Measurements from ENCODE around the gene MBNL1. TPM values are rescaled to one million over a fixed set of nuclear protein-coding genes. Genes with fewer than 3 reads are reported as not detected.
"Not testable (repeated sequence)": the region's sequence is repeated elsewhere in the genome, so short reads cannot be mapped to it uniquely, and the experiment has no call there.

MBNL1 gene
- total RNA-seq, 2 experiments from 2014 or later = 163 to 174 TPM

DNA sequence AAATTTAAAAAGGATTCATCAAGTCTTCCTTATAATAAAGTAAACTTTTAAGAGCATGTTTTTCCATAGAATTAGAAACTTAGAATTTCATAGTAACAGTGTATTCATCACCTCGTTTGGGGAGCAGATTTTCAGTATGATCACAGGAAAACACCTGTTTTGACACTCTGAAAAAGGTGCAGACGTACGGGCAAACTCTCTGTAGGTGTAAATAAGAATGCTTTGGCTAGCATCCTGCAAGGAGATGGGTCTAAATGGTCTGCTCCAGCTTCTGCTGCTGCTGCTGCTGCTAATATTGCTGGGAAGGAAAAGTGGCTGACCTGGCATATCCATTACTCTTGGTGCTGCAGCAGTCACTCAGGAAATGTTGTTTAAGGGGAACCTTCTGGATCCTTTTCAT lies 66.0 kb downstream of the MBNL1 start:
- no peaks in the 10 kb centered on the region for H3K9me3 ChIP-seq (ENCODE audit: low read length)
- intact Hi-C loops (cut with micrococcal nuclease; ENCODE audit: unreplicated experiment) = no loop called here
- POLR2A ChIA-PET = no interaction called here
- no TSS peak for BruUV-seq (replicated peaks)
- H3K4me1 ChIP-seq (ENCODE audit: insufficient read depth, low read length, poor library complexity, severe bottlenecking) = peaks cover 12% of the 10 kb centered on the region
- CTCF ChIA-PET (ENCODE audit: unreplicated experiment) = no interaction called here
- no peak overlapping the region for H2AFZ ChIP-seq (ENCODE audit: low read length)
- H3K27ac ChIP-seq (ENCODE audit: low read depth, low read length, poor library complexity, severe bottlenecking) = no peak overlapping the region
- DNase-seq (ENCODE audit: low spot score) = no peak
- H3K36me3 ChIP-seq (ENCODE audit: insufficient read depth, low read length) = peaks cover 64% of the 10 kb centered on the region
- H3K4me2 ChIP-seq (ENCODE audit: low read length) = no peak overlapping the region
- peaks cover 18% of the 10 kb centered on the region for H4K20me1 ChIP-seq (ENCODE audit: insufficient read depth, low read length)
- TF ChIP-seq EZH2phosphoT487 (IDR thresholded peaks at IDR 0.05; ENCODE audit: borderline replicate concordance, low read depth, low read length) = no peak
- TF ChIP-seq, protein P1, sequence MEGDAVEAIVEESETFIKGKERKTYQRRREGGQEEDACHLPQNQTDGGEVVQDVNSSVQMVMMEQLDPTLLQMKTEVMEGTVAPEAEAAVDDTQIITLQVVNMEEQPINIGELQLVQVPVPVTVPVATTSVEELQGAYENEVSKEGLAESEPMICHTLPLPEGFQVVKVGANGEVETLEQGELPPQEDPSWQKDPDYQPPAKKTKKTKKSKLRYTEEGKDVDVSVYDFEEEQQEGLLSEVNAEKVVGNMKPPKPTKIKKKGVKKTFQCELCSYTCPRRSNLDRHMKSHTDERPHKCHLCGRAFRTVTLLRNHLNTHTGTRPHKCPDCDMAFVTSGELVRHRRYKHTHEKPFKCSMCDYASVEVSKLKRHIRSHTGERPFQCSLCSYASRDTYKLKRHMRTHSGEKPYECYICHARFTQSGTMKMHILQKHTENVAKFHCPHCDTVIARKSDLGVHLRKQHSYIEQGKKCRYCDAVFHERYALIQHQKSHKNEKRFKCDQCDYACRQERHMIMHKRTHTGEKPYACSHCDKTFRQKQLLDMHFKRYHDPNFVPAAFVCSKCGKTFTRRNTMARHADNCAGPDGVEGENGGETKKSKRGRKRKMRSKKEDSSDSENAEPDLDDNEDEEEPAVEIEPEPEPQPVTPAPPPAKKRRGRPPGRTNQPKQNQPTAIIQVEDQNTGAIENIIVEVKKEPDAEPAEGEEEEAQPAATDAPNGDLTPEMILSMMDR (conservative IDR thresholded peaks at IDR 0.05; ENCODE audit: low read length) = no peak
- H3K9me2 ChIP-seq (ENCODE audit: insufficient read depth, low read length) = no peaks in the 10 kb centered on the region
- H3K4me3 ChIP-seq (ENCODE audit: low read depth, low read length, poor library complexity, severe bottlenecking) = no peak overlapping the region
- H3K79me2 ChIP-seq (ENCODE audit: insufficient read depth, low read depth, low read length) = peaks cover 98% of the 10 kb centered on the region

GRCh38 chr3:152335273-152335672 lies 66.5 kb downstream of the MBNL1 start:
- peaks cover 98% of the 10 kb centered on the region for H3K79me2 ChIP-seq (ENCODE audit: insufficient read depth, low read depth, low read length)
- no peak overlapping the region for H3K4me3 ChIP-seq (ENCODE audit: low read depth, low read length, poor library complexity, severe bottlenecking)
- H2AFZ ChIP-seq (ENCODE audit: low read length) = no peak overlapping the region
- POLR2A ChIA-PET = no interaction called here
- H3K9me2 ChIP-seq (ENCODE audit: insufficient read depth, low read length) = no peaks in the 10 kb centered on the region
- no peak overlapping the region for H3K27ac ChIP-seq (ENCODE audit: low read depth, low read length, poor library complexity, severe bottlenecking)
- peaks cover 19% of the 10 kb centered on the region for H4K20me1 ChIP-seq (ENCODE audit: insufficient read depth, low read length)
- CTCF ChIA-PET (ENCODE audit: unreplicated experiment) = no interaction called here
- peaks cover 65% of the 10 kb centered on the region for H3K36me3 ChIP-seq (ENCODE audit: insufficient read depth, low read length)
- no peaks in the 10 kb centered on the region for H3K9me3 ChIP-seq (ENCODE audit: low read length)
- BruUV-seq (replicated peaks) = no TSS peak
- DNase-seq (ENCODE audit: low spot score) = no peak
- no peak overlapping the region for H3K4me2 ChIP-seq (ENCODE audit: low read length)
- intact Hi-C loops (cut with micrococcal nuclease; ENCODE audit: unreplicated experiment) = no loop called here
- TF ChIP-seq EZH2phosphoT487 (IDR thresholded peaks at IDR 0.05; ENCODE audit: borderline replicate concordance, low read depth, low read length) = no peak
- TF ChIP-seq, protein P1 (conservative IDR thresholded peaks at IDR 0.05; ENCODE audit: low read length) = no peak
- peaks cover 17% of the 10 kb centered on the region for H3K4me1 ChIP-seq (ENCODE audit: insufficient read depth, low read length, poor library complexity, severe bottlenecking)

- POLR2A ChIA-PET = interaction anchor here (0.7 to 1.3 kb wide), 2 partner anchors 10 to 152 kb away, joined by 3 to 7 read pairs; no protein-coding TSS in a partner anchor
- H3K9me2 ChIP-seq (ENCODE audit: insufficient read depth, low read length); intact Hi-C loops (cut with micrococcal nuclease; ENCODE audit: unreplicated experiment); H3K4me2 ChIP-seq (ENCODE audit: low read length); H3K27ac ChIP-seq (ENCODE audit: low read depth, low read length, poor library complexity, severe bottlenecking); BruUV-seq (replicated peaks); CTCF ChIA-PET (ENCODE audit: unreplicated experiment); H3K9me3 ChIP-seq (ENCODE audit: low read length); DNase-seq (ENCODE audit: low spot score); H3K4me3 ChIP-seq (ENCODE audit: low read depth, low read length, poor library complexity, severe bottlenecking); H2AFZ ChIP-seq (ENCODE audit: low read length): not testable (repeated sequence)
- H4K20me1 ChIP-seq (ENCODE audit: insufficient read depth, low read length) = peaks cover 24% of the 10 kb centered on the region
- peaks cover 97% of the 10 kb centered on the region for H3K79me2 ChIP-seq (ENCODE audit: insufficient read depth, low read depth, low read length)
- H3K4me1 ChIP-seq (ENCODE audit: insufficient read depth, low read length, poor library complexity, severe bottlenecking) = peaks cover 19% of the 10 kb centered on the region
- peaks cover 73% of the 10 kb centered on the region for H3K36me3 ChIP-seq (ENCODE audit: insufficient read depth, low read length)
Measured at GRCh38 chr3:152337337-152337736, 68.6 kb downstream of the MBNL1 start.
